GM19025 (cell line): ENCODE data around the gene FASTK.

Experiments used
- ATAC-seq: cut with Tn5 transposase; IDR thresholded peaks from one replicate; pipeline ENCODE4 v1.9.1; 2021; ENCODE audit warnings: mild to moderate bottlenecking, low read depth, moderate library complexity; ENCODE audit not compliant: unreplicated experiment

Gene FASTK

GRCh38 chr7:151100921-151101320 lies 20.3 kb upstream of the FASTK start:
- no peak for ATAC-seq

DNA sequence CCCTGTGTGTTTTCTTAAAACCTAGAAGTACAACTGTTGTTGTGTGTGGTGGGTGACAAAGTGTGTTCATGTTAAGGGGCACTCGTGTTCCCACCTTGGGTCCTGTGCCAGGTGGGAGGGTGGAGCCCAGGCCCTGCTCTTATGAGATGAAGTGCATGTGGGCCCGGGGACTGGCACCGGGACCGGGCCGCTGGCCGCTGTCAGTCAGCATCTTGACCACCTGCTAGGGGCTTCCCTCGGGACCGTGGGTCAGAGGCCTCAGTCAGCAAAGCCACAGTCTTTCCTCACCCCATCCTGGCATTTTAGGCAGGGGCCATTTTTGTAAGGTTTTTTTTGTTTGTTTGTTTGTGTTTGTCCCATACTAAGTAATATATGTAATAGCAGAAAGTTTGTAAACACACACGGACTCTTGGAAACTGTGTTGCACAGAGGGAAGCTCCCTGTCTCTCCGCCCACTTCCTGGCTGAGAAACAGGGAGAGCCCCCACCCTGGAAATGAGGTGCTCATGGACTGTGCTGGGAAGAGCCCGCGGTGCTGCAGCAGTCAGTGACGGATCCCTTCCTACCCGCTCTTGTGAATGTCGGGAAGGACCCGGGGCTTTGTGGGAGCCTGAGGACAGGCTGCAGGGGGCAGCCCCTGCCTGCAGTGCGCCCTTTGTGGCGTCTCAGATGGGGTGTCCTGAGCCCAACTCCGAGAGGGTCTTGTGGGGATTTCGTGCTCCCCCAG lies 19.0 kb upstream of the FASTK start:
- no peak for ATAC-seq

- ATAC-seq, result no peak
Measured at GRCh38 chr7:151095828-151096475, 15.3 kb upstream of the FASTK start.

DNA sequence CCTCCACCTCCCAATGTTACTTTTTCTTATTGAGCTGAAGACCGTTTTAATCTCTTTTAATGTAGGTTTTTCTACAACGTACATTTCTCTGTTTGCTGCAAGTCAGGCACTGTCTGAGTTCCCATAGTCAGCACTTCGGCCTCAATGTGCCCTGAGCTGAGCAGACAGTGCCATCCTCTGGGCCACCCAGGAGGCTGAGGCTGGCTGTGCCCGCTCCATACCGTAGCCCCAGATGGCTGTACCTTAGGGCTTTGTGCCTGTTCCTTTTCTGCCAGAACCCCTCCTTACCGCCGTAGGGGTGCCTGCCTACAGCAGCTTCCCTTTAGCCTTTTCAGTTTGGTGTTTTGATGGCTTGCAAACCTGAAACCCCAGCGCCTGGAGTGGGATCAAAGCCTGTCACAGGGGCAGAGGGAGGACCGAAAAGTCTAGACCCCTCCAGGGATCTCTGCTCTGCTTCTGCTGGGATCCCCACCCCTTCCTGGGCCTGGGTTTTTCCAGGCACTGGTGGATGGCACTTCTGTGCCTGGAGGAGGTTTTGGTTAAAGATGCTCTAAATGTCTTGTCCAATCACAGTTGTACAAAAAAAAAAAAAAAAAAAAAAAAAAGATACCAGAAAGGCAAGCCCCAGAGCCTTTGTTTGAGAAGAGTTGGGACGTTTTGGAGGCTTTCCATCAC lies 14.7 kb upstream of the FASTK start:
- ATAC-seq, result no peak

DNA sequence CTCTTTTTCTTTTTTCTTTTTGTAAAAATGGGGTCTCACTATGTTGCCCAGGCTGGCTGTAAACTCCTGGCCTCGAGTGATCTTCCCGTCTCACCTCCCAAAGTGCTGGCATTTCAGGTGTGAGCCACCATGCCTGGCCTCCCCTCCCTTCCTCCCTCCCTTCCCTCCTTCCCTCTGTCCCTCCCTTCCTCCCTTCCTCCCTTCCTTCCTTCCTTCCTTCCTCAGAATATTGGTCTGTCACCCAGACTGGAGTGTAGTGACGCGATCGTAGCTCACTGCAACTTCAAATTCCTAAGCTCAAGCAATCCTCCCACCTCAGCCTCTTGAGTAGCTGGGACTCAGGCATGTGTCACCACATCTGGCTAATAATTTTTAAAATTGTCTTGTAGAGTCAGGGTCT lies 14.1 kb upstream of the FASTK start:
- ATAC-seq, result no peak

- ATAC-seq, result no peak
Measured at GRCh38 chr7:151093748-151094147, 13.1 kb upstream of the FASTK start.

DNA sequence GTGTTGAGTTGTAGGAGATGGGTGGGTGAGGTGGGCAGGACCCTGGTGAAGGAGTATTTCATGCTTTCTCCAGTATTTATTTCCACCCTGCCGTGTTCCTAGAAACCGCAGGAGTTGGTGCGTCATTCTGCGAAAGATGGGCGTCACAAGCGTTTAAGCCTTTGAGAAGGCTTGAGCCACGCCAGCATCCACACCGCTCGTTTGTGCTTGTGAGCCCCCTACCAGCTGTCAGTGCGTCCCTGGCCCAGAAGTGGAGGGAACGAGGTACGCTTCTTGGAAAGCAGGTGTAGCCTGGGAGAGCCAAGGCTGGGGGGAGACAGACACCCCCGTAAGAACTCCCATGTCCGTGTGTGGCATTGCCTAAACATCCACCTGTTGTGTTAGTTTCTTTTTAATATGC lies 11.4 kb upstream of the FASTK start:
- no peak for ATAC-seq

GRCh38 chr7:151091431-151091830 lies 10.8 kb upstream of the FASTK start:
- no peak for ATAC-seq

DNA sequence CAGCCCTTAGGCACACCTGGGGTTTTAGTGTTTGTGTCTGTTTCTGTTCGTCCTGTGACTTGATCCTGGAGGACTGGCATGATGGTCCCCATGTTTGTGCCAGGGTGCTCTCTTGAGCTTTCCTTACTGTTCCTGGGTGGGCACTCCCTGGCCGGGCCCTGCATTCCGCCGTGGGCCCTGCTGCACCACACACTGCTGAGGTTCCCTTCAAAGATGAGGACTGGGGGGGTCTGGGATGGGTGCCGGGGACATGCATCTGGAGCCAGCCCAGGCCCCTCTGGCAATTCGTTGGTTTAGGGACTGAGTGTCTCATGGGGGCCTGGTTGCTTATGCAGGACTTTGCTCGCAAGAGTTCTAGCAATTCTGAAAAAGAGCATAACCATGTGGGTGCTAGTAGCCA lies 10.4 kb upstream of the FASTK start:
- ATAC-seq, result no peak

DNA sequence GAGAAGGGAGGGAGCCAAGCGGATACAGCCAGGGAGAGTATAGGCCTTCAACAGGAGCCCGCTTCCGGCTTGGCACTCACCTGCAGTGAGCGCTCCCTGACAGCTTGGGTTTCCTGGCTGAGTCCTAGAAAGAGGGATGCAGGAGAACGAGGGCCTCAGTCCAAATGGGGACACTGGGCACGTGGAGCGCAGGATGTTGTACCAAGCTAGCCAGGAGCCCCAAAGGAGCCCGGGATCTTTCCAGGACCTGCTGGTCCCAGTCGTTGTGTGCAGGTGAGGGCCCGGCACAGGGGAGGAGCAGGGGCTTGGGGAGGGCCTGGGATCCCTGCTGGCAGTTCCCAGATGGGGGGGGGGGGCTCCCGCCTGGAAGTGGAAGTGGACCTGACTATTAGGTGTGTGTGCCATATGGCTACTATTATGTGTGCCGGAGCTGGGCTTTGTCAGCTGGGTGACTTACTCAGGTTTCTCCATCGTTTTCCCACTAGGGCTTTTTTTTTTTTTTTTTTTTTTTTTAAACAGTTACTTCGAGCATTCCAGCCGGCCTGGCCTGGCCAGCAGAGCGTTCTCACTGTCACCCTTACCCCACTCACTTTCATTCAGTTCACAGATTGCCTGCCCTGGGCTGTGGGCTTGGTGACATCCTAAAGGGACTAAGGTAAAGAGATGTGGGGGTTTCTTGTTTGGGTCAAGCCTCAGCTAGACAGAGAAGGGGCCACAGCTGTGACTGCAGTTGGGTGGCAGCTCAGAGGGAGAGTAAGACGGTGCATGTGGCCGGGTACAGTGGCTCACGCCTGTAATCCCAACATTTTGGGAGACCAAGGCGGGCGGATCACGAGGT lies 9.5 kb upstream of the FASTK start:
- no peak for ATAC-seq

DNA sequence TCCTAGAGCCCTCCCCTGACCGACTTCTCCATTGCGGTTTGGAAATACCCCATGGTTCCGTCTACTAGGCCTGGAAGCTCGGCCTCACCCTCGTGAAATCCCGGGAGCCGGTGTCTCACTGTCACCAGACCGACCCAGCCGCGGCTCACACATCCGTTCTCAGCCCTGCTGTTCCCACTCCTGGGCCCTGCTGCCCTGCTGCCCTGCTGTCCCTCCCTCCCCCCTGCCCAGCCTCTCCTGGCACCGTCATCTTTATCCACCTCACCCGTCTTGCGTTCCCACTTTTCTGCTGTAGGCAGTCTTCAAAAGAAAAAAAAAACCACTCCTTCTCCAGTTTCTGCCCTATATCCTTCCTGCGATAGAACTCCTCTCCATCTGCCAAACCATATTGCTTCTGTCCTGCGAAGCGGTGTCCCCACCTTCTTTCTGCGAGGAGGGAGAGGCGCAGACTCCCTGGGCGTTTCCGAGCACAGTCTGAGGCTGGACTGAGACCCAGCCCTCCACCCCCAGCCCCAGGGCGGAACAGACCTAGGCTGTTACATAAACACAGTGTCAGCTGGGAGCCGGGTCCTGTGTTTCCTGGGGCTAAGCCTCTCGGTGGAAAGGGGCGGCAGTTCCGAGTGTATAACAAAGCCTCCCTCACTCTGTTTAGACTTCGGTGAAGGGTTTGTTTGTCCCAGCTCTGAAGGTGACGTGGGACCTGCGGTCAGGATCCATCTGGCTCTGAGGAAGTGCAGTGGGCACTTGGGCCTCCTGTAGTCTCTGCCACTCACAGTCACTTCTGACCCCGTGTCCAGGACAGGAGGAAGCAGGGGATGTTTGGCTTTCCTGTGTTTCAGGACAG lies 8.5 kb upstream of the FASTK start:
- ATAC-seq, result no peak

DNA sequence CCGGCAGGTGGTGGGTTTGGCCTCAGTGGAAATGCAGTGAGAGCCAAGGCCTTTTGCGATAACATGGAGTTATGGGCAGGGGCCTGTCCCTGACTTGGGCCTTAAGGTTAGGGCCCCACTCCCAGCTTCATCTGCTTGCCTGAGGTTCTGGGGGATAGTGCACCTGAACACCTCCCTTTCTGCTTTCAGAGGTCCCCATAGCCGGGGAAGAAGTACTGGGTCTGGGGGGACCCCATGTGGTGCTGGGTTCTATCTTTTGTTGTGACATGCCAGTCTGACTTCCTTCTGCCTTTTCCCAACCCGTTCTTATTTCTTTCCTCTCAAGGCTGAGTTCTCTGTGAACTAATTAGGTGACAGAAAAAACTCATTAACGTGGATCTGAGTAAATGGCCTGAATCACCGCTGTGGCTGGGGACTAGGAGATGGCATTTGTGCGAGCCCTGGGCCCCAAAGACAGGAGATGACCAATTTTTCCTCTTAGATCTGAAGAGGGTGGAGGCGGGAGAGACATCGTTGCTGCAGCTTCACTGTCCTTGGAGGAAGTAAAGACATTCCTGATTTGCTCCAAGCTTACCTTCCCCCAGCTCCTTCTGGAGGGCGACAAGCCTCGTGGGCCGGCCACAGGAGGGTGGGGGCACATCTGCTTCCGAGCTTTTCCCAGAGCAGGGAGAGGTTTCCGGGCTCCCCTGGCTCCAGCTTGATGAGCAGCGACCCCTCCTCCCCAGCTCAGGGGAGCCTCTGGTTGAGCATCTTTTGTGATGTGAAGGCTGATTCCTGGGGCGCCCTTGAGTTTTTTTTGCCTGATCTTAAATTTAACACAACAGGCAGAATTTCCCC lies 7.6 kb upstream of the FASTK start:
- no peak for ATAC-seq

- ATAC-seq, result no peak
Measured at GRCh38 chr7:151087245-151088018, 6.8 kb upstream of the FASTK start.

DNA sequence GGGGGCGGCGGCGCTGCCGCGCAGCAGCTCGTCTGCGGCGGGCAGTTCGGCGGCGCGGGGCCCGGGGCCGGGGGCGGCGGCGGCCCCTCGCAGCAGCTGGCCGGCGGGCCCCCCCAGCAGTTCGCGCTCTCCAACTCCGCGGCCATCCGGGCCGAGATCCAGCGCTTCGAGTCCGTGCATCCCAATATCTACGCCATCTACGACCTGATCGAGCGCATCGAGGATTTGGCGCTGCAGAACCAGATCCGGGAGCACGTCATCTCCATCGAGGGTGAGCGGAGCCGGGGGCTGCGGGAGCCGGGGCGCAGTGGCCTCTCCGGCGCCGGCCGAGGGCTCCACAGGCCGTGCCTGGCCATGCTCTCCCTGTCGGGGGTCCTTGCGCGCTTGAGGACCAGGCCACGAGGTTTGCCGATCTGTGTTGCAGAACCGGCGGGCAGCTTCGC lies 6.2 kb upstream of the FASTK start:
- ATAC-seq, result no peak

DNA sequence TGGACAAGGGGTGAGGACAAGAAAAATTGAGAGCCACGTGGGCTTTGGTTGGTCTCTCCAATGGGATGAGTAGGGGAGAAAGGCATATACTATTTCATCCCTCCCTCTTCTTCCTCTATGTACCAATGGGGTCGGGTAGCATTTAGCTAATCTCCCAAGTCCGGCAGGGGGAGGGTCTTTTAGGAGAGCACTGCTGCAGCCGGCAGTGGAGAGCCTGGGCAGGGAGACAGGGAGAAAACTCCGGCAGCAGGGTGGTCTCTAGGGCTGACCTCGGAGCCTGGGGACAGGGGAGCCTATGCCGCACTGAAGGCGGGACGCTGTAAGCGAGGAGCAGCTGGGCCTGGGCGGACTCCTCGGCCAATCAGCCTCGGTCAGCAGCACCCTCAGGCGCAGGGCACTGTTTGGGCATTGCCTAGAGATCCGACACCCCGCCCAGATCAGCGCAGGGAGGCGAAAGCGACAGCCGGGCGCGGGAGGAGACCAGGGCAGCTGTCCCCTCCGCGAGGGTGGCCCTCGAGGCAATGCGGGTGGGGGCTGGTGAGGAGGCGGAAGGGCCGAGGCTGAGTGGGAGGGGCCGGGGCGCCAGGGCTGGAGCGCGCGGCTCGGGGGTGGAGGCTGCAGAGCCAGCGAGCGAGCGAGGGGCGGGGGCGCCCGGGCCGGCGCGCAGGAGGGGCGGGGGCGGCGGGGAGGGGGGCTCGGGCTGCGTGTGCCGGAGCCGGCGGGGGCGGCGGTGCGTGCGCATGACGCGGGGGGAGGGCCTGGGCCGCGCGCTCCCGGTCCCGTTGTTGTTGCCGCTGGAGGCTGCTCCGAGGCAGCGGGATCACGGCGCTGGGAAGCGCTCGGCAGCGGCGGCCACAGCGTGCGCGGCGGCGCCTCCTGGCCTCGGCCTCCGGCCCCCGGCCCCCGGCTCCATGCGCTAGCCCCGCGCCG lies 5.3 kb upstream of the FASTK start, which contains the start of gene AGAP3:
AGAP3 (plus strand) TSS at position 785 of the 930 bp plus-strand sequence. CDS start 267 bp downstream, outside the sequence.
- peak; percentile 42 for ATAC-seq

- no peak for ATAC-seq
Measured at GRCh38 chr7:151085329-151085690, 4.7 kb upstream of the FASTK start.

- no peak for ATAC-seq
Measured at GRCh38 chr7:151083824-151084160, 3.2 kb upstream of the FASTK start.
